HepG2 (cell line): ENCODE results near the gene ZNF274. TPM values are rescaled to one million over a fixed set of nuclear protein-coding genes. Genes with fewer than 3 reads are reported as not detected.

Source experiments
- CHD2 ChIP-seq: IDR thresholded peaks from 2 replicates; pipeline ENCODE4 v1.6.1; 2011; ENCODE audit warnings: low read depth, low read length, improper control_type of control experiment
- EEA1 ChIP-seq: sonication (generic); formaldehyde crosslinking; IDR thresholded peaks from 2 replicates; pipeline ENCODE4 v1.5.1; 2020; ENCODE audit warnings: mild to moderate bottlenecking, missing genetic modification reagents, borderline replicate concordance
- FUBP1 ChIP-seq: sonication (generic); formaldehyde crosslinking; IDR thresholded peaks from 2 replicates; pipeline ENCODE4 v1.5.1; 2020; ENCODE audit warnings: missing genetic modification reagents, mild to moderate bottlenecking, borderline replicate concordance
- HOXA3 ChIP-seq: sonication (generic); formaldehyde crosslinking; IDR thresholded peaks from 2 replicates; pipeline ENCODE4 v1.5.0; 2020; ENCODE audit warnings: missing genetic modification reagents
- KAT7 ChIP-seq: IDR thresholded peaks from 2 replicates; pipeline ENCODE4 v1.6.1; 2018; ENCODE audit warnings: borderline replicate concordance, missing compliant biosample characterization
- MATR3 ChIP-seq: sonication (generic); formaldehyde crosslinking; IDR thresholded peaks from 2 replicates; pipeline ENCODE4 v1.4.0; 2020; ENCODE audit warnings: missing genetic modification reagents
- NCOA1 ChIP-seq: sonication (generic); formaldehyde crosslinking; IDR thresholded peaks from 2 replicates; pipeline ENCODE4 v1.9.0; 2021; ENCODE audit warnings: missing genetic modification reagents
- PAWR ChIP-seq: sonication (generic); formaldehyde crosslinking; IDR thresholded peaks from 2 replicates; pipeline ENCODE4 v1.4.0; 2020; ENCODE audit warnings: missing genetic modification reagents, mild to moderate bottlenecking, borderline replicate concordance
- PAXIP1 ChIP-seq: sonication (generic); formaldehyde crosslinking; conservative IDR thresholded peaks from 2 replicates; pipeline ENCODE4 v1.4.0; 2020; ENCODE audit warnings: mild to moderate bottlenecking, missing genetic modification reagents, moderate library complexity
- ZBED4 ChIP-seq: sonication (generic); formaldehyde crosslinking; IDR thresholded peaks from 2 replicates; pipeline ENCODE4 v1.4.0; 2020; ENCODE audit warnings: missing genetic modification reagents, borderline replicate concordance
- ZNF224 ChIP-seq: sonication (generic); formaldehyde crosslinking; IDR thresholded peaks from 2 replicates; pipeline ENCODE4 v1.5.0; 2020; ENCODE audit warnings: mild to moderate bottlenecking, missing genetic modification reagents
- ZNF24 ChIP-seq: fragments of 450-650 bp; IDR thresholded peaks from 2 replicates; pipeline ENCODE4 v1.6.1; 2017; ENCODE audit warnings: antibody characterized with exemption, mild to moderate bottlenecking
- ZNF251 ChIP-seq: sonication (generic); formaldehyde crosslinking; IDR thresholded peaks from 2 replicates; pipeline ENCODE4 v1.9.0; 2021; ENCODE audit warnings: mild to moderate bottlenecking, missing genetic modification reagents
- ZNF326 ChIP-seq: sonication (generic); formaldehyde crosslinking; IDR thresholded peaks from 2 replicates; pipeline ENCODE4 v1.4.0; 2020; ENCODE audit warnings: missing genetic modification reagents, borderline replicate concordance
- ZNF776 ChIP-seq: sonication (generic); formaldehyde crosslinking; IDR thresholded peaks from 2 replicates; pipeline ENCODE4 v1.4.0; 2020; ENCODE audit warnings: mild to moderate bottlenecking, missing genetic modification reagents
- ZNF784 ChIP-seq: sonication (generic); formaldehyde crosslinking; IDR thresholded peaks from 2 replicates; pipeline ENCODE4 v1.5.1; 2020; ENCODE audit warnings: missing genetic modification reagents, mild to moderate bottlenecking, borderline replicate concordance
- ZNF878 ChIP-seq: sonication (generic); formaldehyde crosslinking; IDR thresholded peaks from 2 replicates; pipeline ENCODE4 v1.8.1; 2023; ENCODE audit warnings: mild to moderate bottlenecking, missing genetic modification reagents, moderate library complexity
- polyA plus RNA-seq, 8 experiments: library from polyadenylated mRNA; depleted of rRNA in 3 of 8; stranded (reverse) in 7 of 8; unstranded in 1 of 8; fragments of >200 nt; fragmentation: Illumina TruSeq in 4 of 8; extraction: Trizol in 4 of 8; gene quantifications; 2 replicates each; pipeline versions ENCODE4 v1.2.1 to v1.2.3, GENCODE V29; 2011 to 2016; ENCODE audit warnings: low read depth in 4 of 8, missing spikeins in 1 of 8, mixed read lengths in 1 of 8; ENCODE audit not compliant: insufficient read depth in 1 of 8
- total RNA-seq, 5 experiments: library from RNA; depleted of rRNA; stranded (reverse); fragments of >200 nt; fragmentation: Illumina TruSeq; extraction: Trizol; gene quantifications; 2 replicates each; pipeline ENCODE4 v1.2.3, GENCODE V29; 2016; ENCODE audit warnings: low read depth in 1 of 5

The ZNF274 gene
- total and polyA plus RNA-seq, 2 of the 13 experiments (the other 11 are each of a cell fraction or from before 2014, with no cell fraction given): 16.1 to 23.0 TPM

- TF ChIP-seq PAXIP1 (CRISPR knock-in tag): peak; percentile 28; the same call in 1 of the 2 replicates
- TF ChIP-seq ZNF326 (CRISPR knock-in tag): no peak
- TF ChIP-seq ZNF784 (CRISPR knock-in tag): no peak; the same call in 1 of the 2 replicates
- no peak for TF ChIP-seq ZNF251 (CRISPR knock-in tag)
- TF ChIP-seq NCOA1: peak; percentile 77; the same call in 1 of the 2 replicates
- no peak for TF ChIP-seq ZBED4 (CRISPR knock-in tag)
- peak; percentile 59; the same call in 1 of the 2 replicates for TF ChIP-seq KAT7
- no peak for TF ChIP-seq ZNF24
- peak; percentile 74 for TF ChIP-seq ZNF776 (CRISPR knock-in tag)
- no peak for TF ChIP-seq MATR3
- no peak for TF ChIP-seq FUBP1
- no peak for TF ChIP-seq ZNF224 (CRISPR knock-in tag)
- peak; percentile 43 for TF ChIP-seq EEA1
- peak; percentile 76; the same call in 1 of the 2 replicates for TF ChIP-seq HOXA3 (CRISPR knock-in tag)
- TF ChIP-seq ZNF878 (CRISPR knock-in tag): no peak
- TF ChIP-seq CHD2: 0 out of 2 replicates have a peak, but pooled peaks have one; percentile 16
- TF ChIP-seq PAWR: no peak
Measured at GRCh38 chr19:58154679-58155648, 27.9 kb upstream of the ZNF274 start (continued).
